Gastroesophageal sphincter (tissue), 3 donors: ENCODE data around the gene SMG6.

ENCODE experiments used
- CTCF ChIP-seq, 4 experiments: fragments of 200-600 bp in 2 of 4; fragments of 450-650 bp in 2 of 4; sonication (generic) in 1 of 4; IDR thresholded peaks; one replicate each; pipeline ENCODE4 v1.5.1; 2017 to 2019; ENCODE audit warnings: antibody characterized with exemption in 4 of 4, mild to moderate bottlenecking in 2 of 4, moderate library complexity in 2 of 4
- POLR2A ChIP-seq, 2 donors: fragments of 450-650 bp; IDR thresholded peaks; one replicate each; pipeline ENCODE4 v1.6.1; 2017; ENCODE audit warnings: antibody characterized with exemption in 2 of 2, mild to moderate bottlenecking in 2 of 2, moderate library complexity in 1 of 2

GRCh38 chr17:2158396-2158780 lies 145.2 kb downstream of the SMG6 start:
- TF ChIP-seq CTCF (IDR thresholded peaks at IDR 0.05) (no peak), POLR2A (IDR thresholded peaks at IDR 0.05) (no peak)
